Hepatocyte (in vitro differentiated cells): ENCODE results near the gene COX20.

Experiments used
- EZH2 ChIP-seq: fragments of 200-600 bp; sonication (generic); IDR thresholded peaks from 2 replicates; pipeline ENCODE4 v1.6.1; 2016; ENCODE audit warnings: antibody characterized with exemption, mild to moderate bottlenecking, borderline replicate concordance
- EZH2phosphoT487 ChIP-seq: fragments of 200-600 bp; sonication (generic); IDR thresholded peaks from one replicate; pipeline ENCODE4 v1.6.1; 2018; ENCODE audit warnings: antibody characterized with exemption, mild to moderate bottlenecking, low read depth, moderate library complexity; ENCODE audit not compliant: unreplicated experiment, severe bottlenecking
- TF ChIP-seq, protein P1 (sequence below): fragments of 200-600 bp; sonication (generic); IDR thresholded peaks from 2 replicates; pipeline ENCODE4 v1.5.1; 2016; ENCODE audit warnings: antibody characterized with exemption, mild to moderate bottlenecking; ENCODE audit not compliant: poor library complexity

GRCh38 chr1:244830639-244831038, 4.8 kb upstream of the COX20 start:
- TF ChIP-seq, protein P1, sequence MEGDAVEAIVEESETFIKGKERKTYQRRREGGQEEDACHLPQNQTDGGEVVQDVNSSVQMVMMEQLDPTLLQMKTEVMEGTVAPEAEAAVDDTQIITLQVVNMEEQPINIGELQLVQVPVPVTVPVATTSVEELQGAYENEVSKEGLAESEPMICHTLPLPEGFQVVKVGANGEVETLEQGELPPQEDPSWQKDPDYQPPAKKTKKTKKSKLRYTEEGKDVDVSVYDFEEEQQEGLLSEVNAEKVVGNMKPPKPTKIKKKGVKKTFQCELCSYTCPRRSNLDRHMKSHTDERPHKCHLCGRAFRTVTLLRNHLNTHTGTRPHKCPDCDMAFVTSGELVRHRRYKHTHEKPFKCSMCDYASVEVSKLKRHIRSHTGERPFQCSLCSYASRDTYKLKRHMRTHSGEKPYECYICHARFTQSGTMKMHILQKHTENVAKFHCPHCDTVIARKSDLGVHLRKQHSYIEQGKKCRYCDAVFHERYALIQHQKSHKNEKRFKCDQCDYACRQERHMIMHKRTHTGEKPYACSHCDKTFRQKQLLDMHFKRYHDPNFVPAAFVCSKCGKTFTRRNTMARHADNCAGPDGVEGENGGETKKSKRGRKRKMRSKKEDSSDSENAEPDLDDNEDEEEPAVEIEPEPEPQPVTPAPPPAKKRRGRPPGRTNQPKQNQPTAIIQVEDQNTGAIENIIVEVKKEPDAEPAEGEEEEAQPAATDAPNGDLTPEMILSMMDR: no peak
- TF ChIP-seq EZH2 (no peak), EZH2phosphoT487 (no peak)
